Stimulated activated CD4-positive, alpha-beta T cell treated with anti-CD3 and anti-CD28 coated beads, Interleukin-4, amount 100 ng/mL, for 4 hours (primary cell): Measurements from ENCODE around the gene LRRC2.
"Not testable (repeated sequence)": the region's sequence is repeated elsewhere in the genome, so short reads cannot be mapped to it uniquely, and the experiment has no call there.

ENCODE experiments used
- DNase-seq, 2 experiments: peaks; one replicate each; pipeline ENCODE4 v3.0.0-alpha.2; 2020

Gene LRRC2

GRCh38 chr3:46494491-46494890 is 71.6 kb downstream of the LRRC2 start:
- not testable (repeated sequence) for DNase-seq

- DNase-seq, result no peak
Measured at GRCh38 chr3:46492890-46493547, 73.1 kb downstream of the LRRC2 start.

GRCh38 chr3:46491089-46492070 is 74.7 kb downstream of the LRRC2 start:
- no peak for DNase-seq

GRCh38 chr3:46490338-46491084 is 75.6 kb downstream of the LRRC2 start:
- DNase-seq, result no peak

GRCh38 chr3:46489875-46490274 is 76.2 kb downstream of the LRRC2 start:
- DNase-seq, result no peak

- no peak for DNase-seq
Measured at GRCh38 chr3:46489381-46489780, 76.7 kb downstream of the LRRC2 start.

- peak; percentile 86 to 92 for DNase-seq
Measured at GRCh38 chr3:46488735-46489361, 77.3 kb downstream of the LRRC2 start.

- DNase-seq, result no peak
Measured at GRCh38 chr3:46485779-46486175, 80.3 kb downstream of the LRRC2 start.

- no peak for DNase-seq
Measured at GRCh38 chr3:46484911-46485778, 81.0 kb downstream of the LRRC2 start.

- no peak for DNase-seq
Measured at GRCh38 chr3:46484388-46484787, 81.7 kb downstream of the LRRC2 start.

GRCh38 chr3:46483825-46484224 is 82.3 kb downstream of the LRRC2 start:
- no peak for DNase-seq

- DNase-seq, result no peak
Measured at GRCh38 chr3:46482632-46483350, 83.3 kb downstream of the LRRC2 start.

- DNase-seq, result no peak
Measured at GRCh38 chr3:46481636-46482035, 84.5 kb downstream of the LRRC2 start.

GRCh38 chr3:46480491-46481195 is 85.5 kb downstream of the LRRC2 start:
- no peak for DNase-seq

GRCh38 chr3:46479696-46480095 is 86.4 kb downstream of the LRRC2 start:
- DNase-seq, result no peak

GRCh38 chr3:46479021-46479420 is 87.1 kb downstream of the LRRC2 start:
- DNase-seq, result no peak

GRCh38 chr3:46478341-46478740 is 87.8 kb downstream of the LRRC2 start:
- DNase-seq, result no peak

- no peak for DNase-seq
Measured at GRCh38 chr3:46477756-46478155, 88.3 kb downstream of the LRRC2 start.

GRCh38 chr3:46477145-46477544 is 89.0 kb downstream of the LRRC2 start:
- DNase-seq, result no peak

- DNase-seq, result no peak
Measured at GRCh38 chr3:46472736-46473135, 93.4 kb downstream of the LRRC2 start.
